Left colon (tissue), 2 donors: ENCODE results near the gene BCAS3. TPM values are rescaled to one million over a fixed set of nuclear protein-coding genes. Genes with fewer than 3 reads are reported as not detected.
"Not testable (repeated sequence)": the region's sequence is repeated elsewhere in the genome, so short reads cannot be mapped to it uniquely, and the experiment has no call there.

Experiments used
- ATAC-seq: fragments of 200-7000 bp; cut with Tn5 transposase; one replicate; pipeline ENCODE4 v1.9.1; 2020; ENCODE audit warnings: mild to moderate bottlenecking, moderate library complexity
- DNase-seq, 2 donors: peaks; one replicate each; pipeline ENCODE4 v3.0.0-alpha.2; 2020
- intact Hi-C, 2 donors: fragments of 100-400 bp; cut with DNase I in 1 of 2; cut with micrococcal nuclease in 1 of 2; formaldehyde crosslinking; loops; one replicate each; pipeline versions ENCODE4 v1.11.2 to v1.14.0; 2022; cut with DNase I, micrococcal nuclease
- total RNA-seq, 2 donors: library from RNA; stranded (reverse); fragmentation: NEBNext Ultra II Directional; extraction: Animal tissue kit (Norgen Biotek cat#: 25700); gene quantifications; one replicate each; pipeline ENCODE4 v1.2.1, GENCODE V29; 2021
- donor health status: DM: no; HTN: no; CAD: no.
- donor health status: DM: yes; HTN: yes; CAD: no.

The BCAS3 gene
- total RNA-seq, 2 donors from 2014 or later = 19.9 to 20.2 TPM

GRCh38 chr17:61338000-61338798, 660.5 kb downstream of the BCAS3 start:
- intact Hi-C loops = no loop called here
- no peak for ATAC-seq
- DNase-seq = no peak

GRCh38 chr17:61338874-61339478, 661.3 kb downstream of the BCAS3 start:
- intact Hi-C loops = no loop called here

GRCh38 chr17:61340431-61341209, 663.0 kb downstream of the BCAS3 start:
- no peak for DNase-seq
- intact Hi-C loops = no loop called here
- no peak for ATAC-seq

More at GRCh38 chr17:61338874-61339478, 661.3 kb downstream of the BCAS3 start:
- ATAC-seq (no peak), DNase-seq (no peak)

- ATAC-seq (no peak), DNase-seq (no peak)
- intact Hi-C loops = no loop called here
Observed at GRCh38 chr17:61343576-61343975, 665.9 kb downstream of the BCAS3 start.

- intact Hi-C loops = no loop called here
- DNase-seq = no peak
- no peak for ATAC-seq
Observed at GRCh38 chr17:61345061-61345460, 667.4 kb downstream of the BCAS3 start.

- ATAC-seq (no peak), DNase-seq (no peak)
- intact Hi-C loops = no loop called here
Observed at GRCh38 chr17:61345825-61346666, 668.4 kb downstream of the BCAS3 start.

GRCh38 chr17:61349350-61349749, 671.7 kb downstream of the BCAS3 start:
- intact Hi-C loops = no loop called here

GRCh38 chr17:61351745-61352407, 674.2 kb downstream of the BCAS3 start:
- intact Hi-C loops = no loop called here
- ATAC-seq (no peak), DNase-seq (no peak)

More at GRCh38 chr17:61349350-61349749, 671.7 kb downstream of the BCAS3 start:
- no peak for DNase-seq
- ATAC-seq = no peak

- ATAC-seq = no peak
- no peak for DNase-seq
- intact Hi-C loops = no loop called here
Observed at GRCh38 chr17:61352408-61352770, 674.7 kb downstream of the BCAS3 start.

GRCh38 chr17:61352781-61353491, 675.3 kb downstream of the BCAS3 start:
- intact Hi-C loops = no loop called here
- DNase-seq (no peak), ATAC-seq (no peak)

GRCh38 chr17:61353615-61354014, 676.0 kb downstream of the BCAS3 start:
- intact Hi-C loops = no loop called here
- DNase-seq (no peak), ATAC-seq (no peak)

- intact Hi-C loops = no loop called here
- DNase-seq (no peak), ATAC-seq (no peak)
Observed at GRCh38 chr17:61354895-61355874, 677.5 kb downstream of the BCAS3 start.

GRCh38 chr17:61357061-61357460, 679.4 kb downstream of the BCAS3 start:
- intact Hi-C loops, DNase-seq, ATAC-seq: not testable (repeated sequence)

GRCh38 chr17:61359513-61359912, 681.9 kb downstream of the BCAS3 start:
- DNase-seq, ATAC-seq, intact Hi-C loops: not testable (repeated sequence)

GRCh38 chr17:61360318-61360943, 682.8 kb downstream of the BCAS3 start:
- no peak for ATAC-seq
- no peak for DNase-seq
- intact Hi-C loops = no loop called here

GRCh38 chr17:61361084-61361483, 683.4 kb downstream of the BCAS3 start:
- intact Hi-C loops = no loop called here

More at GRCh38 chr17:61361084-61361483, 683.4 kb downstream of the BCAS3 start:
- DNase-seq = no peak
- ATAC-seq = no peak
